Measurements from ENCODE around the gene ORC3. TPM values are rescaled to one million over a fixed set of nuclear protein-coding genes. Genes with fewer than 3 reads are reported as not detected.
"Not testable (repeated sequence)": the region's sequence is repeated elsewhere in the genome, so short reads cannot be mapped to it uniquely, and the experiment has no call there.

The ORC3 gene
- total and polyA plus RNA-seq, 2 of the 4 experiments (the other 2 are of a cell fraction), result 22.3 to 30.6 TPM

GRCh38 chr6:87687893-87688292 lies 98.0 kb downstream of the ORC3 start:
- Histone ChIP-seq H4K20me1 (ENCODE audit: insufficient read depth, low read length) (peaks cover 99% of the 10 kb centered on the region), H3K79me1 (ENCODE audit: low read depth in 1 of 2, low read length in 2 of 2) (peaks cover 0 to 43% of the 10 kb centered on the region in 2 experiments; a peak in 2 of 4 replicates), H3K9me1 (ENCODE audit: insufficient read depth, low read length) (peaks cover 11% of the 10 kb centered on the region; the same call in 1 of the 2 replicates), H3K4me1 (ENCODE audit: control insufficient read depth, insufficient read depth, low read length) (peaks cover 21% of the 10 kb centered on the region)
- H3K4me3 ChIP-seq (ENCODE audit: insufficient read depth, low read depth, low read length); H4K5ac ChIP-seq (ENCODE audit: low read depth, low read length); H2BK20ac ChIP-seq (ENCODE audit: low read depth, low read length); DNase-seq; H3K14ac ChIP-seq (replicated peaks; ENCODE audit: low read depth, low read length); H4K8ac ChIP-seq (ENCODE audit: low read depth in 2 of 2, low read length in 2 of 2); H2AK5ac ChIP-seq (ENCODE audit: low read depth, low read length); intact Hi-C loops (cut with micrococcal nuclease); POLR2A ChIA-PET (ENCODE audit: unreplicated experiment); in situ Hi-C loops (cut with MboI; ENCODE audit: low sequenced_read_pairs); H3K27ac ChIP-seq (ENCODE audit: insufficient read depth, low read length); ATAC-seq (ENCODE audit: low read depth); dilution Hi-C loops (cut with HindIII; ENCODE audit: low sequenced_read_pairs, unreplicated experiment); H3K9me3 ChIP-seq (ENCODE audit: control insufficient read depth, insufficient read depth, low read length); H2AK9ac ChIP-seq (replicated peaks; ENCODE audit: low read depth, low read length, poor library complexity); H3K18ac ChIP-seq (ENCODE audit: low read depth, low read length); BruUV-seq (replicated peaks); H2BK120ac ChIP-seq (ENCODE audit: low read depth, low read length); H3K4ac ChIP-seq (ENCODE audit: low read depth, low read length); H3K27me3 ChIP-seq (ENCODE audit: control insufficient read depth, insufficient read depth, low read length); H2AFZ ChIP-seq (replicated peaks; ENCODE audit: low read length, poor library complexity); H3K56ac ChIP-seq (ENCODE audit: extremely low read depth, insufficient read depth, low read length); H2BK15ac ChIP-seq (ENCODE audit: low read depth, low read length); H2BK5ac ChIP-seq (ENCODE audit: low read depth, low read length, poor library complexity, severe bottlenecking); H3K36me3 ChIP-seq (ENCODE audit: control insufficient read depth, insufficient read depth, low read length); H3K9ac ChIP-seq (ENCODE audit: low read depth, low read length); H4K91ac ChIP-seq (ENCODE audit: insufficient read depth, low read depth, low read length); CTCF ChIA-PET; H3K23ac ChIP-seq (ENCODE audit: low read depth, low read length); H3K4me2 ChIP-seq (ENCODE audit: low read depth, low read length): not testable (repeated sequence)
- WGBS, 2 experiments (ENCODE audit: extremely low coverage in 2 of 2, insufficient read length in 1 of 2), result no CpG with 5 or more reads among the region's 9 CpGs

Data from IMR-90 (cell line).